Sigmoid colon (tissue), 7 donors: ENCODE data around the gene CLECL1. TPM values are rescaled to one million over a fixed set of nuclear protein-coding genes. Genes with fewer than 3 reads are reported as not detected.

ENCODE experiments used
- DNase-seq: peaks from one replicate; pipeline ENCODE4 v3.0.0-alpha.2; 2019
- H3K27ac ChIP-seq, 4 donors: fragments of 200-600 bp; sonication (generic); one replicate each; pipeline ENCODE4 v1.5.1; 2016 to 2019; ENCODE audit warnings: mild to moderate bottlenecking in 1 of 4
- H3K27me3 ChIP-seq, 3 donors: fragments of 200-600 bp; sonication (generic); one replicate each; pipeline ENCODE4 v1.5.1; 2019; ENCODE audit warnings: mild to moderate bottlenecking in 1 of 3
- H3K36me3 ChIP-seq, 4 donors: fragments of 200-600 bp; sonication (generic); one replicate each; pipeline ENCODE4 v1.5.1; 2016 to 2019
- H3K4me1 ChIP-seq, 4 donors: fragments of 200-600 bp; sonication (generic); one replicate each; pipeline ENCODE4 v1.5.1; 2017 to 2019
- H3K4me3 ChIP-seq, 4 donors: fragments of 200-600 bp; sonication (generic); one replicate each; pipeline ENCODE4 v1.5.1; 2017 to 2019; ENCODE audit warnings: mild to moderate bottlenecking in 2 of 4, moderate library complexity in 1 of 4
- H3K9me3 ChIP-seq, 4 donors: fragments of 200-600 bp in 3 of 4; sonication (generic) in 3 of 4; one replicate each; pipeline versions ENCODE4 v1.5.1 to v1.6.1; 2013 to 2019
- EP300 ChIP-seq, 4 donors: sonication (generic); formaldehyde crosslinking; IDR thresholded peaks; one replicate each; pipeline ENCODE4 v1.6.1; 2017; ENCODE audit warnings: antibody characterized with exemption in 4 of 4
- POLR2A ChIP-seq, 2 donors: fragments of 450-650 bp; IDR thresholded peaks; one replicate each; pipeline ENCODE4 v1.6.1; 2016; ENCODE audit warnings: antibody characterized with exemption in 2 of 2, mild to moderate bottlenecking in 2 of 2, moderate library complexity in 2 of 2
- POLR2AphosphoS5 ChIP-seq, 4 donors: sonication (generic); formaldehyde crosslinking; IDR thresholded peaks; one replicate each; pipeline ENCODE4 v1.6.1; 2017; ENCODE audit warnings: antibody characterized with exemption in 4 of 4
- WGBS, 2 donors: extraction: QIAGEN DNeasy Blood & Tissue Kit; methylation state at CpG; one replicate each; pipeline ENCODE4 v1.1.7; 2013; 5-methylcytosine and 5-hydroxymethylcytosine counted together
- intact Hi-C: fragments of 100-400 bp; cut with DNase I; formaldehyde crosslinking; loops from one replicate; pipeline ENCODE4 v1.15.1; 2023
- polyA plus RNA-seq, 3 donors: library from polyadenylated mRNA; stranded (reverse); fragments of 200-250 nt; gene quantifications; one replicate each; pipeline ENCODE4 v1.2.3, GENCODE V29; 2013
- total RNA-seq, 4 donors: library from RNA; depleted of rRNA; stranded (reverse); fragments of >200 nt; gene quantifications; one replicate each; pipeline ENCODE4 v1.1.0, GENCODE V29; 2016
- TF ChIP-seq, protein P1 (sequence below), 4 experiments: fragments of 450-650 bp in 3 of 4; fragments of 200-600 bp in 1 of 4; IDR thresholded peaks; one replicate each; pipeline ENCODE4 v1.5.1; 2016 to 2019; ENCODE audit warnings: antibody characterized with exemption in 4 of 4, mild to moderate bottlenecking in 3 of 4, moderate library complexity in 2 of 4
- donor health status: healthy with polysubstance abuse.
- donor health status: Bipolar disorder and iron deficiency.
- donor health status: healthy.

Gene CLECL1
- total and polyA plus RNA-seq, 7 donors = 4.5 TPM; not detected in 6

DNA sequence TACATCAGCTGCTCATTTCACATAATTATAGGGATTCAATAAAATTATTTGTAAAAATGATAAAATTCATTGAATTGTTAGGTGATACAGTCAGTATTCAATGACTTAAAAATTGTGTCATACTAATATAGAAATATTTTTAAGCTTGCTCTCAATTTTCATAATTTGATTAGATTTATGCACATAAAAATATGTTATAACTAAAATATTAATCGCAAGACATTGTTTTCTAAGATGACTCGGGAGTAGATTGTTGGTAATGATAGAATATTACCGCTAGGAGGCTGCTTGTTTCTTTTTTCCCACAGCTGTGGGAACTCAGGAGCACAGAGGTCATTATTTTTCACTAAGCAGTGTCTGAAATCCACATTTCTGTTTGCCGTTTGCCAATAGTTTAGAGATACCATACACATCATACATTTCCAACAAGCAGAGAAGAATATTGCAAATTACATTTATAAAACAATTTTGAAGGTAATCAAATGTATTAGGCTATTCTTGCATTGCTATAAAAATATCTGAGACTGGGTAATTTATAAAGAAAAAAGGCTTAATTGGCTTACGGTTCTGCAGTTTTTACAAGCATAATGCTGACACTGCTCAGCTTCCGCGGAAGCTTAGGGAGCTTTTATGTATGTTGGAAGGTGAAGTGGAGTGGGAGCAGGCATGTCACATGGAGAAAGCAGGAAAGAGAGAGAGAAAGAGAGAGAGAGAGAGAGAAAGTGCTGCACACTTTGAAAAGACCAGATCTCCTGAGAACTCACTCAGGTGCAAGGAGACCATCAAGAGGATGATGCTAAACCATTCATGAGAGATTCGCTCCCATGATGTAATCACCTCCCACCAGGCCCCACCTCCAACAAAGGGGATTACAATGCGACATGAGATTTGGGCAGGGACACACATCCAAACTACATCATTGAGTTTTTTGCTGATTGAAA lies 18.6 kb upstream of the CLECL1 start:
- TF ChIP-seq, protein P1, sequence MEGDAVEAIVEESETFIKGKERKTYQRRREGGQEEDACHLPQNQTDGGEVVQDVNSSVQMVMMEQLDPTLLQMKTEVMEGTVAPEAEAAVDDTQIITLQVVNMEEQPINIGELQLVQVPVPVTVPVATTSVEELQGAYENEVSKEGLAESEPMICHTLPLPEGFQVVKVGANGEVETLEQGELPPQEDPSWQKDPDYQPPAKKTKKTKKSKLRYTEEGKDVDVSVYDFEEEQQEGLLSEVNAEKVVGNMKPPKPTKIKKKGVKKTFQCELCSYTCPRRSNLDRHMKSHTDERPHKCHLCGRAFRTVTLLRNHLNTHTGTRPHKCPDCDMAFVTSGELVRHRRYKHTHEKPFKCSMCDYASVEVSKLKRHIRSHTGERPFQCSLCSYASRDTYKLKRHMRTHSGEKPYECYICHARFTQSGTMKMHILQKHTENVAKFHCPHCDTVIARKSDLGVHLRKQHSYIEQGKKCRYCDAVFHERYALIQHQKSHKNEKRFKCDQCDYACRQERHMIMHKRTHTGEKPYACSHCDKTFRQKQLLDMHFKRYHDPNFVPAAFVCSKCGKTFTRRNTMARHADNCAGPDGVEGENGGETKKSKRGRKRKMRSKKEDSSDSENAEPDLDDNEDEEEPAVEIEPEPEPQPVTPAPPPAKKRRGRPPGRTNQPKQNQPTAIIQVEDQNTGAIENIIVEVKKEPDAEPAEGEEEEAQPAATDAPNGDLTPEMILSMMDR (IDR thresholded peaks at IDR 0.05) = peak in 3 of 4 experiments; percentile 9 to 22 (median 10)
- TF ChIP-seq POLR2A (IDR thresholded peaks at IDR 0.05) = no peak
- no peak for TF ChIP-seq EP300 (IDR thresholded peaks at IDR 0.05)
- TF ChIP-seq POLR2AphosphoS5 (IDR thresholded peaks at IDR 0.05) = no peak
- peaks cover 0 to 9% (median 0%) of the 10 kb centered on the region in 4 donors for H3K4me1 ChIP-seq
- no peak overlapping the region for H3K27ac ChIP-seq
- peak overlapping the region in 1 of 4 donors; percentile 14 for H3K4me3 ChIP-seq
- intact Hi-C loops = loop anchor here (2.0 to 5.0 kb wide), 2 partner anchors 173 to 386 kb away; no protein-coding TSS in a partner anchor
- DNase-seq = no peak
- 49 to 60% methylated on average over 9 of the region's 9 CpGs for WGBS, 2 donors
- no peaks in the 10 kb centered on the region for H3K9me3 ChIP-seq
- H3K27me3 ChIP-seq = no peaks in the 10 kb centered on the region
- no peaks in the 10 kb centered on the region for H3K36me3 ChIP-seq

DNA sequence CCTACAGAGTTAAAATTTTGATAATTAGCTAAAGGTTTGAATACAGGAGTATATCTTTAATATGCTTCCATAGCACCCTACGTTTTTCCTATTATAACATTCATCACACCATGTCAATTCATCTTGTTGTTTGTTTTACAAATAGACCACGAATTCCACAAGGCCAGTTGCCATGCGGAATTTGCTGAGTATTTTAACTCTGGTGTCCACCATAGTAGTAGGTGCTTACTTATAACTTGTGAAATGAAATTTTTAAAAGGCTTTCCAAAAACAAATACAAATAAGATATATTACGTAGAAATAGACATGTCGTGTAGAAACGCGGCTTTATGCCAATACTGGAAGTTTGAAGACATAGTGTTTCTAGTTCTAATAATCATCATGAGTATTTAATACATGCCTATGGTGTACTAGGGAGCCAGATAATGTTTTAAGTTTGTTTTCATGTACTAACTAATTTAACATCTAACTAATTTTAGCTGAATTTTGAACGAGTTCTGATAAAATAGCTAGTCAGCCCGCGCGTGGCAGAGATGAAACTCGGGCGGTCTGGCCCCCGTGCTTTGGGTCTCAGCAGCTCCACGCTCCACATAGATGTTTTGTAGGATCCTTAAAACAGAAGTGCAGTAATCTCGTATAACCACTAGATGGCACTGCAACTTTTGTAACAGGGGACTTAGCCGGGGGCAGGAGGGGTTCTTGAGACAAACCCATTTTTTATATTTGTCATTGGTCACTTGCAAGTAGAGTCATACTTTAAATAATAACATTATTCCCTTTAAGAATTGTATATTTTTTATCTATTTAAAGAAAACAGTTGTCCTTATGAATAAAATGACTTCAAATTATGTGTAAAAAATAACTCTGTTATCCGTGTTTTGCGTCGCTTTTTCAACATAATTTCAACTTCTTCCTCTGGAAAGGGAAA lies 17.6 kb upstream of the CLECL1 start:
- TF ChIP-seq EP300 (IDR thresholded peaks at IDR 0.05) (no peak), POLR2A (IDR thresholded peaks at IDR 0.05) (no peak), POLR2AphosphoS5 (IDR thresholded peaks at IDR 0.05) (no peak)
- TF ChIP-seq, protein P1 (IDR thresholded peaks at IDR 0.05) = peak; percentile 21 to 85 (median 64)
- Histone ChIP-seq H3K9me3 (no peaks in the 10 kb centered on the region), H3K27ac (no peak overlapping the region), H3K36me3 (no peaks in the 10 kb centered on the region), H3K27me3 (no peaks in the 10 kb centered on the region), H3K4me1 (peaks cover 0 to 9% (median 0%) of the 10 kb centered on the region in 4 donors), H3K4me3 (peak overlapping the region in 1 of 4 donors; percentile 14)
- peak; percentile 69 for DNase-seq
- WGBS, 2 donors = 15 to 18% methylated on average over 20 of the region's 20 CpGs
- intact Hi-C loops = loop anchor here (5.0 kb wide), 1 partner anchor 387 kb away; no protein-coding TSS in a partner anchor

DNA sequence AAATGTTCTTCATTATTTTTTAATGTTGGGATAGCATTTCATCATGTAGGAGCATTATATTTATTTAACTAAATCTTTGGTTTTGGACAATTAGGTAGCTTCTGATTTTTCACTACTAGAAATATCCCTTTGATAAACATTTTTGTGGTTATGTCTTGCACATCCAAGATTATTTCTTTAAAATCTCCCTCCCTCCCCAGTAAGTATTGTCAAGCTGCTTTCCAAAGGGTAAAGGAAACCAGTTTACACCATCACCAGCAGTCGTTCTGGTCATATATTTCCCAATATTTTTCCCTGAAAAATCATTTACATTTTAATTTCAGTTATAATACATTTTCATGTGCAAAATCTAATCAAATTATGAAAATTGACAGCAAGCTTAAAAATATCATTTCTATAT lies 16.7 kb upstream of the CLECL1 start:
- DNase-seq = no peak
- H3K27me3 ChIP-seq = no peaks in the 10 kb centered on the region
- H3K9me3 ChIP-seq = no peaks in the 10 kb centered on the region
- H3K4me1 ChIP-seq = peaks cover 0 to 9% (median 0%) of the 10 kb centered on the region in 4 donors
- 38 to 56% methylated on average over 1 of the region's 1 CpG for whole genome bisulfite sequencing, 2 donors
- H3K36me3 ChIP-seq = no peaks in the 10 kb centered on the region
- H3K27ac ChIP-seq = no peak overlapping the region
- no peak overlapping the region for H3K4me3 ChIP-seq
- intact Hi-C loops = loop anchor here (5.0 kb wide), 1 partner anchor 388 kb away; no protein-coding TSS in a partner anchor
- TF ChIP-seq EP300 (IDR thresholded peaks at IDR 0.05) (no peak), POLR2AphosphoS5 (IDR thresholded peaks at IDR 0.05) (no peak), POLR2A (IDR thresholded peaks at IDR 0.05) (no peak)
- TF ChIP-seq, protein P1 (IDR thresholded peaks at IDR 0.05) = no peak

DNA sequence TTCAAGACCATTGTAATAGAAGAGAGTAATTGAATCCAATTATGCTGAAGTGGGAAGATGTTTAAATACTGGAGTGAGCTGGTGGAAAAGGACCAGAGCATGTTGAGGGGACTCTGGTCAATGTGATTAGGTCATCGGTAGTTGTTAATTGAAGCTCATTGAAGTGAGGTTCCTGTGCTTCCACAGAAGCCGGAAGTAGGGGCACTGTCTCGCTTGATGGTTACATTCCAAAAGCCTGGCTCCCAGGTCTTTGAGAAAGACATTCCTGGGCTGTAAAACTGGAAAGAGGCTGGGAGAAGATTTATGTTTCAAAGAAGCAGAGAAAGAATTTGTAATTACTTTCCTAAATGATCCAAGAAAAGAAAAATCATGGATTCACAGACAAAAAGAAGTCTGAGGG lies 12.3 kb upstream of the CLECL1 start:
- H3K36me3 ChIP-seq = no peaks in the 10 kb centered on the region
- H3K27ac ChIP-seq = no peak overlapping the region
- TF ChIP-seq EP300 (IDR thresholded peaks at IDR 0.05) (no peak), POLR2A (IDR thresholded peaks at IDR 0.05) (no peak), POLR2AphosphoS5 (IDR thresholded peaks at IDR 0.05) (no peak)
- TF ChIP-seq, protein P1 (IDR thresholded peaks at IDR 0.05) = no peak
- no peaks in the 10 kb centered on the region for H3K9me3 ChIP-seq
- H3K4me3 ChIP-seq = no peak overlapping the region
- intact Hi-C loops = no loop called here
- WGBS, 2 donors = 80 to 83% methylated on average over 3 of the region's 3 CpGs
- H3K4me1 ChIP-seq = peaks cover 0 to 3% (median 0%) of the 10 kb centered on the region in 4 donors
- H3K27me3 ChIP-seq = no peaks in the 10 kb centered on the region
- DNase-seq = no peak
